ENCODE results near the gene SCRT2.
A peak's percentile ranks its signal among the peaks of the same experiment; 100 is the strongest.

SCRT2 gene

GRCh38 chr20:658731-659291 is 16.8 kb downstream of the SCRT2 start:
- DNase-seq (ENCODE audit: low spot score): no peak
- no peak for TF ChIP-seq CTCF (IDR thresholded peaks at IDR 0.05; ENCODE audit: extremely low read depth, missing control alignments)

GRCh38 chr20:658202-658601 is 17.4 kb downstream of the SCRT2 start:
- no peak for TF ChIP-seq CTCF (IDR thresholded peaks at IDR 0.05; ENCODE audit: extremely low read depth, missing control alignments)
- no peak for DNase-seq (ENCODE audit: low spot score)

GRCh38 chr20:655726-656624 is 19.6 kb downstream of the SCRT2 start:
- DNase-seq (ENCODE audit: low spot score): no peak

GRCh38 chr20:654417-654750 is 21.2 kb downstream of the SCRT2 start:
- no peak for DNase-seq (ENCODE audit: low spot score)
- TF ChIP-seq CTCF (IDR thresholded peaks at IDR 0.05; ENCODE audit: extremely low read depth, missing control alignments): no peak

More at GRCh38 chr20:655726-656624, 19.6 kb downstream of the SCRT2 start:
- TF ChIP-seq CTCF (IDR thresholded peaks at IDR 0.05; ENCODE audit: extremely low read depth, missing control alignments): no peak

GRCh38 chr20:653590-654416 is 21.8 kb downstream of the SCRT2 start:
- TF ChIP-seq CTCF (IDR thresholded peaks at IDR 0.05; ENCODE audit: extremely low read depth, missing control alignments): no peak
- DNase-seq (ENCODE audit: low spot score): no peak

GRCh38 chr20:653110-653589 is 22.5 kb downstream of the SCRT2 start, which contains the start of gene SRXN1:
Gene SRXN1, minus strand, starts transcription at chr20:653200. Its CDS starts 15 bp downstream, at chr20:653185.
- peak; percentile 83 for TF ChIP-seq CTCF (IDR thresholded peaks at IDR 0.05; ENCODE audit: extremely low read depth, missing control alignments)
- peak; percentile 98 for DNase-seq (ENCODE audit: low spot score)

Measured in GM20000 (cell line).